Prostate gland (tissue), 2 donors: Measurements from ENCODE around the gene COL4A1. TPM values are rescaled to one million over a fixed set of nuclear protein-coding genes. Genes with fewer than 3 reads are reported as not detected.

Experiments used
- DNase-seq: peaks from one replicate; pipeline ENCODE4 v3.0.0-alpha.2; 2019; ENCODE audit warnings: low spot score
- H3K27ac ChIP-seq, 2 donors: fragments of 200-600 bp; sonication (generic); 2 replicates each; pipeline ENCODE4 v1.5.1; 2017 to 2019
- H3K27me3 ChIP-seq: fragments of 200-600 bp; sonication (generic); replicated peaks from 2 replicates; pipeline ENCODE4 v1.5.1; 2019; ENCODE audit not compliant: insufficient read depth
- H3K36me3 ChIP-seq, 2 donors: fragments of 200-600 bp; sonication (generic); 1 replicate in 1 of 2; 2 replicates in 1 of 2; pipeline versions ENCODE4 v1.5.1 to v1.8.1; 2017 to 2019
- H3K4me1 ChIP-seq: fragments of 200-600 bp; sonication (generic); replicated peaks from 2 replicates; pipeline ENCODE4 v1.5.1; 2019
- H3K4me3 ChIP-seq, 2 donors: fragments of 200-600 bp; sonication (generic); 2 replicates each; pipeline ENCODE4 v1.5.1; 2017 to 2019
- H3K9me3 ChIP-seq: fragments of 200-600 bp; sonication (generic); 2 replicates; pipeline ENCODE4 v1.5.1; 2017
- POLR2A ChIP-seq: fragments of 450-650 bp; IDR thresholded peaks from one replicate; pipeline ENCODE4 v1.6.1; 2016; ENCODE audit warnings: antibody characterized with exemption, mild to moderate bottlenecking
- POLR2AphosphoS5 ChIP-seq: sonication (generic); formaldehyde crosslinking; IDR thresholded peaks from one replicate; pipeline ENCODE4 v1.6.1; 2017; ENCODE audit warnings: antibody characterized with exemption
- WGBS: methylation state at CpG from one replicate; pipeline ENCODE4 v1.1.5; 2018; 5-methylcytosine and 5-hydroxymethylcytosine counted together
- intact Hi-C: fragments of 100-400 bp; cut with DNase I; formaldehyde crosslinking; loops from one replicate; pipeline ENCODE4 v1.14.2; 2022
- total RNA-seq, 2 donors: library from RNA; depleted of rRNA; stranded (reverse); fragments of >200 nt; gene quantifications; one replicate each; pipeline ENCODE4 v1.1.0, GENCODE V29; 2016
- TF ChIP-seq, protein P1 (sequence below), 4 experiments: fragments of 200-600 bp in 2 of 4; fragments of 450-650 bp in 2 of 4; sonication (generic) in 2 of 4; IDR thresholded peaks; 1 replicate in 3 of 4; 2 replicates in 1 of 4; pipeline ENCODE4 v1.5.1; 2016 to 2019; ENCODE audit warnings: antibody characterized with exemption in 4 of 4, mild to moderate bottlenecking in 2 of 4, moderate library complexity in 2 of 4

The COL4A1 gene
- total RNA-seq, 2 donors from 2014 or later: 37.3 to 132 TPM

DNA sequence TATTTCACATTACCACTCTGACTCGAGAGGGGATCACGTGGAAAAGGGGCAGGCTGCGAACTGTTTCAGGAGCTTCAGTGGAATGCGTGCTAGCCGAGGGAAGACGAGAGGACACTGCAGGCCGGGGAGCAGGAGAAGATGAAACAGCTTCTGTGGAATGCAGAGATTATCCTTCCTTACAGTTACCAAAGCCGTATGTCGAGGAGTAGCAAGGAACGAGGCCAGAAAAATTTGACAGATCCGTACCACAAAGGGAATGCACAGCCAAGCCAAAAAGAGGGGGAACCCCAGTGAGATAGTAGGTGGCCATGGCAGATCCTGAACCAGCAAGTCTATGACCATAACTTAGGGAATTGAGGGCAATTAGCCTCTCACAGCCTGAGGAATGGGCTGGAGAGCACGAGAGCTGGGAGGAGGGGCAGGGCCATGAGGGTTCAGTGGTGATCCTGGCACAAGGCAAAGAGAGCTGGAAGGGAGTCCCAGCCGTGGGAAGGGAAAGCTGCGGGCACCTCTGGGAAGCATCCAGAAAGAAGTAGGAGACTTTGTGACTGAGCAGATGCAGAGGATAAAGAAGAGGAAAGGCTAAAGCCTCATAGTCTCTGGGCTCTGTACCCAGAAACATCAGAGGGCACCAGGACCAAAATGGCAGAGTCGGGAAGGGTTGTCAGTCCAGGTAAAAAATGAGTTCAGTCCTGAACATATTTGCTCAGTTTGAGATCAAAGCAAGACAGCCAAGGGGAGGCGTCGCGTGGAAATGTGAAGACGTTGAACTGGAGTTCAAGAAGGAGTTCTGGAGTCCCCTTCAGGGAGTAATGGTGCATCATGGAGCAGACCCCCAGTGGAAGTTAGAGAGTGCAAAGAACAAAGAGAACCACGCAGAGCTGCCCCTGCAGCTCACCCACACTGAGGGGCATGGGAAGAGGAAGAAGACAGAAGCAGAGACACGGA, 5.1 kb downstream of the COL4A1 start:
- Histone ChIP-seq H3K36me3 (no peaks in the 10 kb centered on the region), H3K9me3 (no peaks in the 10 kb centered on the region), H3K4me1 (no peaks in the 10 kb centered on the region), H3K27me3 (no peaks in the 10 kb centered on the region), H3K27ac (peak overlapping the region; percentile 0 to 86), H3K4me3 (no peak overlapping the region)
- intact Hi-C loops: no loop called here
- DNase-seq: no peak
- 79% methylated on average over 21 of the region's 21 CpGs for WGBS
- TF ChIP-seq POLR2A (no peak), POLR2AphosphoS5 (no peak)
- TF ChIP-seq, protein P1, sequence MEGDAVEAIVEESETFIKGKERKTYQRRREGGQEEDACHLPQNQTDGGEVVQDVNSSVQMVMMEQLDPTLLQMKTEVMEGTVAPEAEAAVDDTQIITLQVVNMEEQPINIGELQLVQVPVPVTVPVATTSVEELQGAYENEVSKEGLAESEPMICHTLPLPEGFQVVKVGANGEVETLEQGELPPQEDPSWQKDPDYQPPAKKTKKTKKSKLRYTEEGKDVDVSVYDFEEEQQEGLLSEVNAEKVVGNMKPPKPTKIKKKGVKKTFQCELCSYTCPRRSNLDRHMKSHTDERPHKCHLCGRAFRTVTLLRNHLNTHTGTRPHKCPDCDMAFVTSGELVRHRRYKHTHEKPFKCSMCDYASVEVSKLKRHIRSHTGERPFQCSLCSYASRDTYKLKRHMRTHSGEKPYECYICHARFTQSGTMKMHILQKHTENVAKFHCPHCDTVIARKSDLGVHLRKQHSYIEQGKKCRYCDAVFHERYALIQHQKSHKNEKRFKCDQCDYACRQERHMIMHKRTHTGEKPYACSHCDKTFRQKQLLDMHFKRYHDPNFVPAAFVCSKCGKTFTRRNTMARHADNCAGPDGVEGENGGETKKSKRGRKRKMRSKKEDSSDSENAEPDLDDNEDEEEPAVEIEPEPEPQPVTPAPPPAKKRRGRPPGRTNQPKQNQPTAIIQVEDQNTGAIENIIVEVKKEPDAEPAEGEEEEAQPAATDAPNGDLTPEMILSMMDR (IDR thresholded peaks at IDR 0.05): no peak

DNA sequence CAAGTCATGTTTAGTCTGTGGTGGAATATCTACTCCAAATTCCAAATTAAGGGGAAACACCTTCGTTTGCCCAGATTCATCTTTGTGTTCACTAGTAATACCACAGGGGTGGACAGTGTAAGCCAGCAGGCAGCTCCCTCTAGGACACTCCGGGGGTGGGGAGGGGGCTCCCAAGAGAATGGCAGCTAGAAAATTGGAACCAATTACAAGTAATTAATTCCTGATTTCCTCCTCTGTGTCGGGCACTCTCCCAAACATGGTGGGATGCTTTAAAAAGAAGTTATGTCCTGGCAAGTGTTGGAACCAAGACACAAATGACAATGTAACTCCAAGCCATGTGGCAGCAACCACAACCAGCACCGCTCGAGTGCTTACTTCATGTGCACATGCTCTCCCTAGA, 5.9 kb downstream of the COL4A1 start:
- intact Hi-C loops: no loop called here
- TF ChIP-seq POLR2A (no peak), POLR2AphosphoS5 (no peak)
- TF ChIP-seq, protein P1 (IDR thresholded peaks at IDR 0.05): no peak
- no peaks in the 10 kb centered on the region for H3K4me1 ChIP-seq
- H3K27ac ChIP-seq: peak overlapping the region; percentile 37 to 86
- DNase-seq: no peak
- no peaks in the 10 kb centered on the region for H3K36me3 ChIP-seq
- WGBS: 61% methylated on average over 5 of the region's 5 CpGs
- no peaks in the 10 kb centered on the region for H3K9me3 ChIP-seq
- H3K27me3 ChIP-seq: no peaks in the 10 kb centered on the region
- H3K4me3 ChIP-seq: no peak overlapping the region

GRCh38 chr13:110300090-110300815, 6.7 kb downstream of the COL4A1 start:
- Histone ChIP-seq H3K4me1 (no peaks in the 10 kb centered on the region), H3K27me3 (no peaks in the 10 kb centered on the region), H3K9me3 (no peaks in the 10 kb centered on the region), H3K27ac (peak overlapping the region; percentile 37 to 86), H3K4me3 (no peak overlapping the region), H3K36me3 (no peaks in the 10 kb centered on the region)
- 56% methylated on average over 3 of the region's 3 CpGs for WGBS
- no peak for DNase-seq
- intact Hi-C loops: no loop called here
- TF ChIP-seq, protein P1 (IDR thresholded peaks at IDR 0.05): no peak
- no peak for TF ChIP-seq POLR2AphosphoS5

- no peaks in the 10 kb centered on the region for H3K27me3 ChIP-seq
- no peak overlapping the region for H3K4me3 ChIP-seq
- no peaks in the 10 kb centered on the region for H3K36me3 ChIP-seq
- TF ChIP-seq, protein P1 (IDR thresholded peaks at IDR 0.05): no peak
- no peak for TF ChIP-seq POLR2A
- no peak for TF ChIP-seq POLR2AphosphoS5
- intact Hi-C loops: no loop called here
- 63% methylated on average over 10 of the region's 10 CpGs for WGBS
- no peaks in the 10 kb centered on the region for H3K4me1 ChIP-seq
- no peaks in the 10 kb centered on the region for H3K9me3 ChIP-seq
- no peak for DNase-seq
- H3K27ac ChIP-seq: peak overlapping the region; percentile 46 to 47
Measured at GRCh38 chr13:110299283-110299840, 7.6 kb downstream of the COL4A1 start.
